ENCODE data around the gene TBPL1.

DNA sequence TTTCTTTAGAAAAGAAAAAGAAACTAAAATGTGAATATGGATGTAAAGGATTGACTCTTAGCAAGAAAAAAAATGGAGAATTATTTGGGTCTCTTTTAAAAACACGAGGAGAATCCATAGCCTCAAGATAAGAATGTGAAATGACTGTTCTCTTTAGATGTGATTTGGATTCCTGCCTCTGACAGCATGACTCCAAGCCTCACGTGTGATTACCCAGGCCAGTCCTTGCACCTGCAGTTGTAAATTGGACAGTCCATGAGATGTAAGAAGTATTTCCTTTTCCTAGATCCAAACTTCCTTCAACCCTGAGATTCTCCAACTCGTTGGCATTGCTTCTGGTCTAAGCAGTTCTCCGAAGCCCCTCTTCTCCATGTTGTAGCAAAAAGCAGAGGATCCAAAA is 67.5 kb downstream of the TBPL1 start:
- TF ChIP-seq, protein P1, sequence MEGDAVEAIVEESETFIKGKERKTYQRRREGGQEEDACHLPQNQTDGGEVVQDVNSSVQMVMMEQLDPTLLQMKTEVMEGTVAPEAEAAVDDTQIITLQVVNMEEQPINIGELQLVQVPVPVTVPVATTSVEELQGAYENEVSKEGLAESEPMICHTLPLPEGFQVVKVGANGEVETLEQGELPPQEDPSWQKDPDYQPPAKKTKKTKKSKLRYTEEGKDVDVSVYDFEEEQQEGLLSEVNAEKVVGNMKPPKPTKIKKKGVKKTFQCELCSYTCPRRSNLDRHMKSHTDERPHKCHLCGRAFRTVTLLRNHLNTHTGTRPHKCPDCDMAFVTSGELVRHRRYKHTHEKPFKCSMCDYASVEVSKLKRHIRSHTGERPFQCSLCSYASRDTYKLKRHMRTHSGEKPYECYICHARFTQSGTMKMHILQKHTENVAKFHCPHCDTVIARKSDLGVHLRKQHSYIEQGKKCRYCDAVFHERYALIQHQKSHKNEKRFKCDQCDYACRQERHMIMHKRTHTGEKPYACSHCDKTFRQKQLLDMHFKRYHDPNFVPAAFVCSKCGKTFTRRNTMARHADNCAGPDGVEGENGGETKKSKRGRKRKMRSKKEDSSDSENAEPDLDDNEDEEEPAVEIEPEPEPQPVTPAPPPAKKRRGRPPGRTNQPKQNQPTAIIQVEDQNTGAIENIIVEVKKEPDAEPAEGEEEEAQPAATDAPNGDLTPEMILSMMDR (IDR thresholded peaks at IDR 0.05): no peak
- TF ChIP-seq ZFX (IDR thresholded peaks at IDR 0.05; ENCODE audit: borderline replicate concordance): no peak
